ENCODE results near the gene ANKRD53. TPM values are rescaled to one million over a fixed set of nuclear protein-coding genes. Genes with fewer than 3 reads are reported as not detected.

Gene ANKRD53
- polyA plus RNA-seq = 2.3 TPM
- long read RNA-seq, donor 1 = 0 reads
- long read RNA-seq, donor 2 = 0 reads
- long read RNA-seq, donor 3 = 0 reads
- long read RNA-seq, donor 4 = 0 reads
- long read RNA-seq, donor 5 = 0 reads
- long read RNA-seq, donor 6, partial matches to known transcripts = 0 of 1 reads
- long read RNA-seq, donor 6, other reads (novel, unspliced or antisense) = 0 of 1 reads
- long read RNA-seq, donor 7 = 0 reads
- long read RNA-seq, donor 8 = 0 reads
- long read RNA-seq, donor 9 = 0 reads
- long read RNA-seq, donor 10 = 0 reads
- long read RNA-seq, donor 11 = 0 reads

GRCh38 chr2:70978341-70979179 lies at the start of gene ANKRD53:
ANKRD53 (plus strand) TSS chr2:70978630; CDS start chr2:70978646, 16 bp downstream.
- Histone ChIP-seq H3K36me3 (ENCODE audit: control insufficient read depth, insufficient read depth, low read length) (peaks cover 5% of the 10 kb centered on the region), H3K27ac (ENCODE audit: low read length) (peak within 1 kb of the TSS; percentile 83), H3K4me3 (ENCODE audit: low read length) (peak within 1 kb of the TSS; percentile 62), H3K9me3 (ENCODE audit: control insufficient read depth, low read depth, low read length) (no peaks in the 10 kb centered on the region), H3K4me1 (ENCODE audit: control insufficient read depth, insufficient read depth, low read length) (peaks cover 11% of the 10 kb centered on the region), H3K27me3 (ENCODE audit: control insufficient read depth, insufficient read depth, low read length) (no peaks in the 10 kb centered on the region)
- no CpG with 5 or more reads among the region's 67 CpGs for WGBS (ENCODE audit: insufficient coverage, low lambda C conversion rate)
- DNase-seq = peak; percentile 42 to 64

- H3K9me3 ChIP-seq (ENCODE audit: control insufficient read depth, low read depth, low read length) = no peaks in the 10 kb centered on the region
- H3K4me1 ChIP-seq (ENCODE audit: control insufficient read depth, insufficient read depth, low read length) = no peaks in the 10 kb centered on the region
- H3K36me3 ChIP-seq (ENCODE audit: control insufficient read depth, insufficient read depth, low read length) = no peaks in the 10 kb centered on the region
- peaks cover 29% of the 10 kb centered on the region for H3K27me3 ChIP-seq (ENCODE audit: control insufficient read depth, insufficient read depth, low read length)
- H3K27ac ChIP-seq (ENCODE audit: low read length) = no peak overlapping the region
- no peak for DNase-seq
- no peak overlapping the region for H3K4me3 ChIP-seq (ENCODE audit: low read length)
- no CpG with 5 or more reads among the region's 4 CpGs for WGBS (ENCODE audit: insufficient coverage, low lambda C conversion rate)
Measured at GRCh38 chr2:70930371-70931329, 47.8 kb upstream of the ANKRD53 start.

- no CpG with 5 or more reads among the region's 9 CpGs for WGBS (ENCODE audit: insufficient coverage, low lambda C conversion rate)
- H3K27ac ChIP-seq (ENCODE audit: low read length) = no peak overlapping the region
- no peaks in the 10 kb centered on the region for H3K36me3 ChIP-seq (ENCODE audit: control insufficient read depth, insufficient read depth, low read length)
- H3K4me3 ChIP-seq (ENCODE audit: low read length) = no peak overlapping the region
- DNase-seq = no peak
- H3K27me3 ChIP-seq (ENCODE audit: control insufficient read depth, insufficient read depth, low read length) = peaks cover 21% of the 10 kb centered on the region
- H3K9me3 ChIP-seq (ENCODE audit: control insufficient read depth, low read depth, low read length) = no peaks in the 10 kb centered on the region
- no peaks in the 10 kb centered on the region for H3K4me1 ChIP-seq (ENCODE audit: control insufficient read depth, insufficient read depth, low read length)
Measured at GRCh38 chr2:70931376-70932000, 46.9 kb upstream of the ANKRD53 start.

- DNase-seq = no peak
- Histone ChIP-seq H3K27ac (ENCODE audit: low read length) (no peak overlapping the region), H3K4me3 (ENCODE audit: low read length) (no peak overlapping the region), H3K4me1 (ENCODE audit: control insufficient read depth, insufficient read depth, low read length) (no peaks in the 10 kb centered on the region), H3K9me3 (ENCODE audit: control insufficient read depth, low read depth, low read length) (no peaks in the 10 kb centered on the region), H3K36me3 (ENCODE audit: control insufficient read depth, insufficient read depth, low read length) (no peaks in the 10 kb centered on the region), H3K27me3 (ENCODE audit: control insufficient read depth, insufficient read depth, low read length) (peaks cover 17% of the 10 kb centered on the region)
- WGBS (ENCODE audit: insufficient coverage, low lambda C conversion rate) = no CpG with 5 or more reads among the region's 21 CpGs
Measured at GRCh38 chr2:70932631-70933230, 45.7 kb upstream of the ANKRD53 start.

- peaks cover 30% of the 10 kb centered on the region for H3K27me3 ChIP-seq (ENCODE audit: control insufficient read depth, insufficient read depth, low read length)
- H3K36me3 ChIP-seq (ENCODE audit: control insufficient read depth, insufficient read depth, low read length) = no peaks in the 10 kb centered on the region
- no peaks in the 10 kb centered on the region for H3K9me3 ChIP-seq (ENCODE audit: control insufficient read depth, low read depth, low read length)
- no CpG with 5 or more reads among the region's 1 CpG for WGBS (ENCODE audit: insufficient coverage, low lambda C conversion rate)
- peaks cover 6% of the 10 kb centered on the region for H3K4me1 ChIP-seq (ENCODE audit: control insufficient read depth, insufficient read depth, low read length)
- H3K4me3 ChIP-seq (ENCODE audit: low read length) = no peak overlapping the region
- DNase-seq = no peak
- H3K27ac ChIP-seq (ENCODE audit: low read length) = no peak overlapping the region
Measured at GRCh38 chr2:70934981-70935380, 43.4 kb upstream of the ANKRD53 start.

- Histone ChIP-seq H3K36me3 (ENCODE audit: control insufficient read depth, insufficient read depth, low read length) (no peaks in the 10 kb centered on the region), H3K9me3 (ENCODE audit: control insufficient read depth, low read depth, low read length) (no peaks in the 10 kb centered on the region), H3K27ac (ENCODE audit: low read length) (no peak within 1 kb of the TSS), H3K4me1 (ENCODE audit: control insufficient read depth, insufficient read depth, low read length) (peaks cover 6% of the 10 kb centered on the region), H3K4me3 (ENCODE audit: low read length) (no peak within 1 kb of the TSS), H3K27me3 (ENCODE audit: control insufficient read depth, insufficient read depth, low read length) (peaks cover 30% of the 10 kb centered on the region)
- WGBS (ENCODE audit: insufficient coverage, low lambda C conversion rate) = no CpG with 5 or more reads among the region's 14 CpGs
- DNase-seq = no peak
Measured at GRCh38 chr2:70935468-70936164, 42.8 kb upstream of the ANKRD53 start, which contains the start of gene ATP6V1B1. ATP6V1B1 (plus strand) TSS chr2:70935900; CDS start chr2:70935955, 55 bp downstream.

- Histone ChIP-seq H3K4me3 (ENCODE audit: low read length) (no peak overlapping the region), H3K4me1 (ENCODE audit: control insufficient read depth, insufficient read depth, low read length) (peaks cover 6% of the 10 kb centered on the region), H3K27me3 (ENCODE audit: control insufficient read depth, insufficient read depth, low read length) (peaks cover 32% of the 10 kb centered on the region), H3K9me3 (ENCODE audit: control insufficient read depth, low read depth, low read length) (no peaks in the 10 kb centered on the region), H3K27ac (ENCODE audit: low read length) (no peak overlapping the region), H3K36me3 (ENCODE audit: control insufficient read depth, insufficient read depth, low read length) (no peaks in the 10 kb centered on the region)
- no CpG with 5 or more reads among the region's 10 CpGs for WGBS (ENCODE audit: insufficient coverage, low lambda C conversion rate)
- DNase-seq = no peak
Measured at GRCh38 chr2:70936165-70936978, 42.1 kb upstream of the ANKRD53 start.

GRCh38 chr2:70936979-70937811 lies 41.2 kb upstream of the ANKRD53 start:
- Histone ChIP-seq H3K9me3 (ENCODE audit: control insufficient read depth, low read depth, low read length) (no peaks in the 10 kb centered on the region), H3K27me3 (ENCODE audit: control insufficient read depth, insufficient read depth, low read length) (peaks cover 37% of the 10 kb centered on the region), H3K4me1 (ENCODE audit: control insufficient read depth, insufficient read depth, low read length) (peaks cover 6% of the 10 kb centered on the region), H3K27ac (ENCODE audit: low read length) (no peak overlapping the region), H3K4me3 (ENCODE audit: low read length) (no peak overlapping the region), H3K36me3 (ENCODE audit: control insufficient read depth, insufficient read depth, low read length) (no peaks in the 10 kb centered on the region)
- WGBS (ENCODE audit: insufficient coverage, low lambda C conversion rate) = no CpG with 5 or more reads among the region's 10 CpGs
- DNase-seq = no peak

All from large intestine (tissue), 12 donors.